ENCODE results near the gene MCC.

DNA sequence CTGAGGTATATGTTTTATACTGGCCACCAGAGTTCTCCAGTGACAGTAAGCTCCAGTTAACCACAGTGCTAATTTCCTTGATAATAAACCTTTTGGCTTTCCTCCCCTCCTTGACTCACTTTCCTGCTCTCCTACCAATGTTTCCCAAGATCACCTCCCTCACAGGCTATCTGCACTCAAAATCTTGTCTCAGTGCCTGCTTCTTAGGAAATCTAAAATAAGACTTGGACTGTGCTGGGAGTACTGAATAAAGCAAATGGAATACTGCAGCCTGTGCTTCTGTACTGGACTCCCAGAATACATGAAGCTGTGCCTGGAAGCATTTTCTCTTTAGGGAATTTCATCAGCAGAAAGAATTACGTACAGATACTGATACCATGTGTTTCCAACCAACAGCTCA, 513.4 kb downstream of the MCC start:
- TF ChIP-seq, protein P1, sequence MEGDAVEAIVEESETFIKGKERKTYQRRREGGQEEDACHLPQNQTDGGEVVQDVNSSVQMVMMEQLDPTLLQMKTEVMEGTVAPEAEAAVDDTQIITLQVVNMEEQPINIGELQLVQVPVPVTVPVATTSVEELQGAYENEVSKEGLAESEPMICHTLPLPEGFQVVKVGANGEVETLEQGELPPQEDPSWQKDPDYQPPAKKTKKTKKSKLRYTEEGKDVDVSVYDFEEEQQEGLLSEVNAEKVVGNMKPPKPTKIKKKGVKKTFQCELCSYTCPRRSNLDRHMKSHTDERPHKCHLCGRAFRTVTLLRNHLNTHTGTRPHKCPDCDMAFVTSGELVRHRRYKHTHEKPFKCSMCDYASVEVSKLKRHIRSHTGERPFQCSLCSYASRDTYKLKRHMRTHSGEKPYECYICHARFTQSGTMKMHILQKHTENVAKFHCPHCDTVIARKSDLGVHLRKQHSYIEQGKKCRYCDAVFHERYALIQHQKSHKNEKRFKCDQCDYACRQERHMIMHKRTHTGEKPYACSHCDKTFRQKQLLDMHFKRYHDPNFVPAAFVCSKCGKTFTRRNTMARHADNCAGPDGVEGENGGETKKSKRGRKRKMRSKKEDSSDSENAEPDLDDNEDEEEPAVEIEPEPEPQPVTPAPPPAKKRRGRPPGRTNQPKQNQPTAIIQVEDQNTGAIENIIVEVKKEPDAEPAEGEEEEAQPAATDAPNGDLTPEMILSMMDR (IDR thresholded peaks at IDR 0.05; ENCODE audit: insufficient read depth, low read length), result no peak
- TF ChIP-seq POLR2AphosphoS5 (IDR thresholded peaks at IDR 0.05; ENCODE audit: low read depth), result no peak
- TF ChIP-seq, protein P2, sequence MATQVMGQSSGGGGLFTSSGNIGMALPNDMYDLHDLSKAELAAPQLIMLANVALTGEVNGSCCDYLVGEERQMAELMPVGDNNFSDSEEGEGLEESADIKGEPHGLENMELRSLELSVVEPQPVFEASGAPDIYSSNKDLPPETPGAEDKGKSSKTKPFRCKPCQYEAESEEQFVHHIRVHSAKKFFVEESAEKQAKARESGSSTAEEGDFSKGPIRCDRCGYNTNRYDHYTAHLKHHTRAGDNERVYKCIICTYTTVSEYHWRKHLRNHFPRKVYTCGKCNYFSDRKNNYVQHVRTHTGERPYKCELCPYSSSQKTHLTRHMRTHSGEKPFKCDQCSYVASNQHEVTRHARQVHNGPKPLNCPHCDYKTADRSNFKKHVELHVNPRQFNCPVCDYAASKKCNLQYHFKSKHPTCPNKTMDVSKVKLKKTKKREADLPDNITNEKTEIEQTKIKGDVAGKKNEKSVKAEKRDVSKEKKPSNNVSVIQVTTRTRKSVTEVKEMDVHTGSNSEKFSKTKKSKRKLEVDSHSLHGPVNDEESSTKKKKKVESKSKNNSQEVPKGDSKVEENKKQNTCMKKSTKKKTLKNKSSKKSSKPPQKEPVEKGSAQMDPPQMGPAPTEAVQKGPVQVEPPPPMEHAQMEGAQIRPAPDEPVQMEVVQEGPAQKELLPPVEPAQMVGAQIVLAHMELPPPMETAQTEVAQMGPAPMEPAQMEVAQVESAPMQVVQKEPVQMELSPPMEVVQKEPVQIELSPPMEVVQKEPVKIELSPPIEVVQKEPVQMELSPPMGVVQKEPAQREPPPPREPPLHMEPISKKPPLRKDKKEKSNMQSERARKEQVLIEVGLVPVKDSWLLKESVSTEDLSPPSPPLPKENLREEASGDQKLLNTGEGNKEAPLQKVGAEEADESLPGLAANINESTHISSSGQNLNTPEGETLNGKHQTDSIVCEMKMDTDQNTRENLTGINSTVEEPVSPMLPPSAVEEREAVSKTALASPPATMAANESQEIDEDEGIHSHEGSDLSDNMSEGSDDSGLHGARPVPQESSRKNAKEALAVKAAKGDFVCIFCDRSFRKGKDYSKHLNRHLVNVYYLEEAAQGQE (IDR thresholded peaks at IDR 0.05; ENCODE audit: insufficient replicate concordance, low read depth), result no peak
